ENCODE data around the gene MBIP.

MBIP gene

GRCh38 chr14:36270191-36270590 lies 50.2 kb downstream of the MBIP start:
- H3K4me3 ChIP-seq (ENCODE audit: low read depth, low read length): no peak overlapping the region
- no peak for DNase-seq (ENCODE audit: low read depth)
- TF ChIP-seq CTCF (IDR thresholded peaks at IDR 0.05; ENCODE audit: low read depth, low read length, missing control alignments): no peak

- no peak overlapping the region for H3K4me3 ChIP-seq (ENCODE audit: low read depth, low read length)
- DNase-seq (ENCODE audit: low read depth): no peak
- TF ChIP-seq CTCF (IDR thresholded peaks at IDR 0.05; ENCODE audit: low read depth, low read length, missing control alignments): no peak
Measured at GRCh38 chr14:36268121-36268520, 52.3 kb downstream of the MBIP start.

GRCh38 chr14:36264595-36264994 lies 55.8 kb downstream of the MBIP start:
- TF ChIP-seq CTCF (IDR thresholded peaks at IDR 0.05; ENCODE audit: low read depth, low read length, missing control alignments): no peak
- no peak for DNase-seq (ENCODE audit: low read depth)

GRCh38 chr14:36264107-36264506 lies 56.3 kb downstream of the MBIP start:
- no peak overlapping the region for H3K4me3 ChIP-seq (ENCODE audit: low read depth, low read length)
- no peak for TF ChIP-seq CTCF (IDR thresholded peaks at IDR 0.05; ENCODE audit: low read depth, low read length, missing control alignments)
- DNase-seq (ENCODE audit: low read depth): no peak

More at GRCh38 chr14:36264595-36264994, 55.8 kb downstream of the MBIP start:
- no peak overlapping the region for H3K4me3 ChIP-seq (ENCODE audit: low read depth, low read length)

- no peak for TF ChIP-seq CTCF (IDR thresholded peaks at IDR 0.05; ENCODE audit: low read depth, low read length, missing control alignments)
- H3K4me3 ChIP-seq (ENCODE audit: low read depth, low read length): no peak overlapping the region
- no peak for DNase-seq (ENCODE audit: low read depth)
Measured at GRCh38 chr14:36260970-36261640, 59.3 kb downstream of the MBIP start.

GRCh38 chr14:36258241-36258640 lies 62.2 kb downstream of the MBIP start:
- H3K4me3 ChIP-seq (ENCODE audit: low read depth, low read length): no peak overlapping the region
- no peak for DNase-seq (ENCODE audit: low read depth)
- no peak for TF ChIP-seq CTCF (IDR thresholded peaks at IDR 0.05; ENCODE audit: low read depth, low read length, missing control alignments)

- H3K4me3 ChIP-seq (ENCODE audit: low read depth, low read length): no peak overlapping the region
- no peak for DNase-seq (ENCODE audit: low read depth)
- no peak for TF ChIP-seq CTCF (IDR thresholded peaks at IDR 0.05; ENCODE audit: low read depth, low read length, missing control alignments)
Measured at GRCh38 chr14:36256126-36256801, 64.2 kb downstream of the MBIP start.

Measured in GM12864 (cell line).